Lower leg skin (tissue), 3 donors: ENCODE results near the gene TAF1.

Experiments used
- POLR2A ChIP-seq, 2 donors: fragments of 450-650 bp; IDR thresholded peaks; one replicate each; pipeline ENCODE4 v1.6.1; 2016 to 2017; ENCODE audit warnings: antibody characterized with exemption in 2 of 2, mild to moderate bottlenecking in 1 of 2, moderate library complexity in 1 of 2
- TF ChIP-seq, protein P1 (sequence below), 3 donors: fragments of 450-650 bp; IDR thresholded peaks; one replicate each; pipeline ENCODE4 v1.5.1; 2016; ENCODE audit warnings: antibody characterized with exemption in 3 of 3, mild to moderate bottlenecking in 3 of 3, moderate library complexity in 2 of 3

DNA sequence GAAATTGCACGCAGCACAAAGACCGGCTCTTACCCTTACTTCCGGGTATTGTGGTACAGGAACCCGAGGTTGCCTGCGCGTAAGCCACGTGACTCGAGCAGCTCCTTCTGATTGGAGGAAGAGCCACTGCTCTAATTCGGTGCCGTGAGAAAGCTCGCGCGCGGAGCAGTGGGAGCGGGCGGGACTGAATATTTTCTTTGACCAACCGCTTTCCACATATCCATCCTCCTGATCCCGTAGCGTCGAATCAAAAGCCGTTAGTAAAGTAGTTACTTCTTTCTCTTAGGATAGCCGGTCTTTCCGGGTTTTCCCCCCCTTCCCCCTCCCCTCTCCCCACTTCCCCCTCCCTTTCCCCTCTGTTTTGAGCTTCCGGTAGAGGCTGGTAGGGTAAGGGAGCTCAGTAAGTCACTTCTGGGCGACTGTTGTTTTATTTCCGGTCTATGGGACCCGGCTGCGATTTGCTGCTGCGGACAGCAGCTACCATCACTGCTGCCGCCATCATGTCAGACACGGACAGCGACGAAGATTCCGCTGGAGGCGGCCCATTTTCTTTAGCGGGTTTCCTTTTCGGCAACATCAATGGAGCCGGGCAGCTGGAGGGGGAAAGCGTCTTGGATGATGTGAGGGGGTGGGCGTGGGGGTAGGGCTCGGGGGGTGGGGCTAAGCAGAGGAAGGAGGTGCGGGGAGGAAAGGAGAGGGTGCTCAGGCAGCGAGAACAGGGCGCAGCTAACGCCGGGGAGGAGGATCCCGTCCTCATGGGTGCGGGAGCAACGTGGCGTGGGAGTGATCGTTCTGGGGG lies at the start of gene TAF1:
- TF ChIP-seq, protein P1, sequence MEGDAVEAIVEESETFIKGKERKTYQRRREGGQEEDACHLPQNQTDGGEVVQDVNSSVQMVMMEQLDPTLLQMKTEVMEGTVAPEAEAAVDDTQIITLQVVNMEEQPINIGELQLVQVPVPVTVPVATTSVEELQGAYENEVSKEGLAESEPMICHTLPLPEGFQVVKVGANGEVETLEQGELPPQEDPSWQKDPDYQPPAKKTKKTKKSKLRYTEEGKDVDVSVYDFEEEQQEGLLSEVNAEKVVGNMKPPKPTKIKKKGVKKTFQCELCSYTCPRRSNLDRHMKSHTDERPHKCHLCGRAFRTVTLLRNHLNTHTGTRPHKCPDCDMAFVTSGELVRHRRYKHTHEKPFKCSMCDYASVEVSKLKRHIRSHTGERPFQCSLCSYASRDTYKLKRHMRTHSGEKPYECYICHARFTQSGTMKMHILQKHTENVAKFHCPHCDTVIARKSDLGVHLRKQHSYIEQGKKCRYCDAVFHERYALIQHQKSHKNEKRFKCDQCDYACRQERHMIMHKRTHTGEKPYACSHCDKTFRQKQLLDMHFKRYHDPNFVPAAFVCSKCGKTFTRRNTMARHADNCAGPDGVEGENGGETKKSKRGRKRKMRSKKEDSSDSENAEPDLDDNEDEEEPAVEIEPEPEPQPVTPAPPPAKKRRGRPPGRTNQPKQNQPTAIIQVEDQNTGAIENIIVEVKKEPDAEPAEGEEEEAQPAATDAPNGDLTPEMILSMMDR (IDR thresholded peaks at IDR 0.05): no peak
- peak in 1 of 2 donors; percentile 40 for TF ChIP-seq POLR2A (IDR thresholded peaks at IDR 0.05)
